CD4-positive, alpha-beta T cell (primary cell): ENCODE data around the gene GTF2E1. TPM values are rescaled to one million over a fixed set of nuclear protein-coding genes. Genes with fewer than 3 reads are reported as not detected.
"Not testable (repeated sequence)": the region's sequence is repeated elsewhere in the genome, so short reads cannot be mapped to it uniquely, and the experiment has no call there.

Experiments
- ATAC-seq: fragments of 200-7000 bp; cut with Tn5 transposase; one replicate; pipeline ENCODE4 v1.10.0; 2022; ENCODE audit warnings: mild to moderate bottlenecking; ENCODE audit not compliant: poor library complexity
- CTCF ChIA-PET: fragments of 350-600 bp; sonication (Branson Sonifier 250); formaldehyde crosslinking; loops from one replicate; lab custom pipeline; 2021; ENCODE audit warnings: antibody characterized with exemption, inconsistent platforms; lab: Charles Lee
- POLR2A ChIA-PET: fragments of 350-600 bp; sonication (Branson Sonifier 250); formaldehyde crosslinking; loops from one replicate; lab custom pipeline; 2021; ENCODE audit warnings: antibody characterized with exemption, inconsistent platforms; lab: Charles Lee
- DNase-seq, 14 experiments: peaks; one replicate each; pipeline ENCODE4 v3.0.0-alpha.2; 2013 to 2020; ENCODE audit warnings: mixed read lengths in 2 of 14
- H3K27ac ChIP-seq, 2 donors: one replicate each; pipeline versions ENCODE4 v1.5.1 to v1.7.0; 2013; ENCODE audit warnings: low read length in 2 of 2, low read depth in 1 of 2, mild to moderate bottlenecking in 1 of 2
- H3K27me3 ChIP-seq, 2 experiments: 1 replicate in 1 of 2; 2 replicates in 1 of 2; pipeline versions ENCODE4 v1.6.1 to v1.7.0; 2013; ENCODE audit warnings: low read length in 2 of 2, control low read depth in 1 of 2, mild to moderate bottlenecking in 1 of 2, moderate library complexity in 1 of 2; ENCODE audit not compliant: insufficient read depth in 2 of 2, control insufficient read depth in 1 of 2
- H3K36me3 ChIP-seq: one replicate; pipeline ENCODE4 v1.6.1; 2013; ENCODE audit warnings: low read length, control low read depth; ENCODE audit not compliant: insufficient read depth
- H3K4me1 ChIP-seq: one replicate; pipeline ENCODE4 v1.6.1; 2013; ENCODE audit warnings: low read length, control low read depth; ENCODE audit not compliant: insufficient read depth
- H3K4me3 ChIP-seq: one replicate; pipeline ENCODE4 v1.5.1; 2013; ENCODE audit warnings: mild to moderate bottlenecking, low read length, moderate library complexity
- H3K9me3 ChIP-seq, 2 experiments: 1 replicate in 1 of 2; 2 replicates in 1 of 2; pipeline versions ENCODE4 v1.6.1 to v1.7.0; 2013; ENCODE audit warnings: low read length in 2 of 2, mild to moderate bottlenecking in 2 of 2, control low read depth in 1 of 2, moderate library complexity in 1 of 2; ENCODE audit not compliant: control insufficient read depth in 1 of 2, insufficient read depth in 1 of 2
- H3K27ac Mint-ChIP-seq: one replicate; pipeline ENCODE4 v1.8.0; 2020; ENCODE audit warnings: mixed read lengths
- H3K27me3 Mint-ChIP-seq: one replicate; pipeline ENCODE4 v1.8.0; 2021; ENCODE audit warnings: mixed read lengths
- H3K36me3 Mint-ChIP-seq: one replicate; pipeline ENCODE4 v1.8.0; 2021; ENCODE audit warnings: low read depth, mixed read lengths
- H3K4me1 Mint-ChIP-seq: one replicate; pipeline ENCODE4 v1.8.0; 2021; ENCODE audit warnings: low read depth, mixed read lengths
- H3K4me3 Mint-ChIP-seq: one replicate; pipeline ENCODE4 v1.8.0; 2020; ENCODE audit warnings: mild to moderate bottlenecking, mixed read lengths
- H3K9me3 Mint-ChIP-seq: one replicate; pipeline ENCODE4 v1.8.0; 2020; ENCODE audit warnings: mixed read lengths
- intact Hi-C, 2 experiments: fragments of 100-400 bp; cut with DNase I in 1 of 2; cut with micrococcal nuclease in 1 of 2; formaldehyde crosslinking; loops; one replicate each; pipeline versions ENCODE4 v1.15.1 to v1.9.0; 2023 to 2025; cut with DNase I, micrococcal nuclease
- total RNA-seq, 174 experiments: library from RNA in 2 of 174; stranded (reverse) in 2 of 174; gene quantifications; one replicate each; pipeline ENCODE4 v1.2.3 and lab custom pipeline; 2021 to 2026
- TF ChIP-seq, protein P1 (sequence below): fragments of 200-600 bp; IDR thresholded peaks from one replicate; pipeline ENCODE4 v1.8.0; 2022; ENCODE audit warnings: antibody characterized with exemption, mild to moderate bottlenecking

The GTF2E1 gene
- total RNA-seq, 2 experiments from 2014 or later, result 6.3 to 7.5 TPM

DNA sequence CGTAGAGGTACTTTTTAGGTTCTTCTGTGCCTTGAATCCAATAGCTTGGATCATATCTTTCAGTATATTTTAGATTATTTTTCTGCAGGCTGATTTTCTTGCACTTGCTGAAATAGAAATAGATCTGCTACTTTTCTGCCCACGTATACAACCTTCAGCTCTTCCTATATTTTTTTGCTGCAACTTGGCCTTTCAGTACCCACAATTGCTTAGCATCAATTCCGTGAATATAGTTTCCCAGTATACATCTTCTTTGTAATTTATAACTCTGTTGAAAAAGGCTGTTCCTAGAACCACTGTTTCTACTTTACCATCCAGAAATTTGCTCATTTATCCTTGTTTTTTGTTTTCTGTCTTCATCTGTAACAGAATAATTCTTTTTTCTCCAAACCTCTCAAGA lies 36.2 kb downstream of the GTF2E1 start:
- POLR2A ChIA-PET, result no interaction called here
- peak overlapping the region; percentile 24 for H3K27ac Mint-ChIP-seq
- no peaks in the 10 kb centered on the region for H3K4me1 Mint-ChIP-seq
- no peak overlapping the region for H3K4me3 Mint-ChIP-seq
- H3K27me3 Mint-ChIP-seq, result no peaks in the 10 kb centered on the region
- H3K4me1 ChIP-seq, result no peaks in the 10 kb centered on the region
- H3K9me3 ChIP-seq, result no peaks in the 10 kb centered on the region
- H3K27ac ChIP-seq, result no peak overlapping the region
- intact Hi-C loops, result no loop called here
- H3K36me3 ChIP-seq, result peaks cover 43% of the 10 kb centered on the region
- ATAC-seq (no peak), DNase-seq (no peak)
- H3K36me3 Mint-ChIP-seq, result peaks cover 51% of the 10 kb centered on the region
- no peak overlapping the region for H3K4me3 ChIP-seq
- TF ChIP-seq, protein P1, sequence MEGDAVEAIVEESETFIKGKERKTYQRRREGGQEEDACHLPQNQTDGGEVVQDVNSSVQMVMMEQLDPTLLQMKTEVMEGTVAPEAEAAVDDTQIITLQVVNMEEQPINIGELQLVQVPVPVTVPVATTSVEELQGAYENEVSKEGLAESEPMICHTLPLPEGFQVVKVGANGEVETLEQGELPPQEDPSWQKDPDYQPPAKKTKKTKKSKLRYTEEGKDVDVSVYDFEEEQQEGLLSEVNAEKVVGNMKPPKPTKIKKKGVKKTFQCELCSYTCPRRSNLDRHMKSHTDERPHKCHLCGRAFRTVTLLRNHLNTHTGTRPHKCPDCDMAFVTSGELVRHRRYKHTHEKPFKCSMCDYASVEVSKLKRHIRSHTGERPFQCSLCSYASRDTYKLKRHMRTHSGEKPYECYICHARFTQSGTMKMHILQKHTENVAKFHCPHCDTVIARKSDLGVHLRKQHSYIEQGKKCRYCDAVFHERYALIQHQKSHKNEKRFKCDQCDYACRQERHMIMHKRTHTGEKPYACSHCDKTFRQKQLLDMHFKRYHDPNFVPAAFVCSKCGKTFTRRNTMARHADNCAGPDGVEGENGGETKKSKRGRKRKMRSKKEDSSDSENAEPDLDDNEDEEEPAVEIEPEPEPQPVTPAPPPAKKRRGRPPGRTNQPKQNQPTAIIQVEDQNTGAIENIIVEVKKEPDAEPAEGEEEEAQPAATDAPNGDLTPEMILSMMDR, result no peak
- CTCF ChIA-PET, result interaction anchor here (1.1 kb wide), 1 partner anchor 13 kb away, joined by 3 read pairs; no protein-coding TSS in a partner anchor
- H3K27me3 ChIP-seq, result no peaks in the 10 kb centered on the region
- H3K9me3 Mint-ChIP-seq, result no peaks in the 10 kb centered on the region

DNA sequence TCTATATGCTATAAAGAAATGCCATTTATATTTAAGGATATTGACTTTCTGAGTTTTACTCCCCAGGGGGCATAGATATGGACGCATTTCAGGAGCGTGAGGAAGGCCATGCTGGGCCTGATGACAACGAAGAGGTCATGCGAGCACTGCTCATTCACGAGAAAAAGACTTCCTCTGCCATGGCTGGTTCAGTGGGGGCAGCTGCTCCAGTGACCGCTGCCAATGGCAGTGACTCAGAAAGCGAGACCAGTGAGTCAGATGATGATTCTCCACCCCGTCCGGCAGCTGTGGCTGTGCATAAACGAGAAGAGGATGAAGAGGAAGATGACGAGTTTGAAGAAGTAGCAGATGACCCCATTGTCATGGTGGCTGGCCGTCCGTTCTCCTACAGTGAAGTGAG lies 38.4 kb downstream of the GTF2E1 start:
- H3K27me3 ChIP-seq, result no peaks in the 10 kb centered on the region
- peaks cover 59% of the 10 kb centered on the region for H3K36me3 Mint-ChIP-seq
- POLR2A ChIA-PET, result no interaction called here

DNA sequence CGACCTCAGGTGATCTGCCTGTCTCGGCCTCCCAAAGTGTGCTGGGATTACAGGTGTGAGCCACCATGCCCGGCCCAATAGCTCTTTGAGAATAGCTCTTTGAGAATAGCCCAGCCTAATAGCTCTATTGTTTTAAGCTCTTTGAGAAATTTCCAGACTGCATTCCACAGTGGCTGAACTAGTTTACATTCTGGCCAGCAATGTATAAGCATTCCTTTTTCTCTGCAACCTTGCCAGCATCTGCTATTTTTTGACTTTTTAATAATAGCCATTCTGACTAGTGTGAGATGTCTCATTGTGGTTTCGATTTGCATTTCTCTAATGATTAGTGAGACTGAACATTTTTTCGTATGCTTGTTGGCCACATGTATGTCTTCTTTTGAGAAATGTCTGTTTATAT lies 43.3 kb downstream of the GTF2E1 start:
- H3K4me1 ChIP-seq, ATAC-seq, H3K27ac ChIP-seq, H3K27me3 Mint-ChIP-seq, H3K4me1 Mint-ChIP-seq, POLR2A ChIA-PET, H3K4me3 ChIP-seq, H3K27me3 ChIP-seq, H3K27ac Mint-ChIP-seq, intact Hi-C loops, DNase-seq, H3K4me3 Mint-ChIP-seq, H3K9me3 ChIP-seq, H3K9me3 Mint-ChIP-seq: not testable (repeated sequence)
- CTCF ChIA-PET, result interaction anchor here (1.0 kb wide), 1 partner anchor 227 kb away, joined by 3 read pairs; no protein-coding TSS in a partner anchor
- peaks cover 28% of the 10 kb centered on the region for H3K36me3 Mint-ChIP-seq
- H3K36me3 ChIP-seq, result peaks cover 12% of the 10 kb centered on the region

More for the DNA sequence above, 38.4 kb downstream of the GTF2E1 start:
- DNase-seq, result peak in 1 of 14 experiments; percentile 12
- Histone ChIP-seq H3K4me1 (no peaks in the 10 kb centered on the region), H3K36me3 (peaks cover 29% of the 10 kb centered on the region), H3K27ac (no peak overlapping the region), H3K4me3 (no peak overlapping the region), H3K9me3 (no peaks in the 10 kb centered on the region)
- CTCF ChIA-PET, result no interaction called here
- H3K4me1 Mint-ChIP-seq, result no peaks in the 10 kb centered on the region
- H3K27ac Mint-ChIP-seq, result no peak overlapping the region
- no peak overlapping the region for H3K4me3 Mint-ChIP-seq
- TF ChIP-seq, protein P1, result no peak
- H3K9me3 Mint-ChIP-seq, result no peaks in the 10 kb centered on the region
- no peak for ATAC-seq
- intact Hi-C loops, result no loop called here
- H3K27me3 Mint-ChIP-seq, result no peaks in the 10 kb centered on the region

GRCh38 chr3:120791010-120791409 lies 48.5 kb downstream of the GTF2E1 start:
- H3K4me3 ChIP-seq, result no peak overlapping the region
- POLR2A ChIA-PET, result no interaction called here
- H3K27me3 ChIP-seq, result no peaks in the 10 kb centered on the region
- Mint-ChIP-seq H3K27ac (no peak overlapping the region), H3K27me3 (no peaks in the 10 kb centered on the region), H3K36me3 (no peaks in the 10 kb centered on the region), H3K4me3 (no peak overlapping the region), H3K9me3 (no peaks in the 10 kb centered on the region), H3K4me1 (peaks cover 26% of the 10 kb centered on the region)
- peak in 2 of 14 experiments; percentile 3 to 9 for DNase-seq
- no peaks in the 10 kb centered on the region for H3K36me3 ChIP-seq
- no peaks in the 10 kb centered on the region for H3K4me1 ChIP-seq
- H3K27ac ChIP-seq, result no peak overlapping the region
- TF ChIP-seq, protein P1, result no peak
- CTCF ChIA-PET, result no interaction called here
- H3K9me3 ChIP-seq, result no peaks in the 10 kb centered on the region
- intact Hi-C loops, result loop anchor here in 1 of 2 experiments (5.0 to 10.0 kb wide), 2 partner anchors 86 to 549 kb away; no protein-coding TSS in a partner anchor
- peak; percentile 35 for ATAC-seq
